Effector memory CD8-positive, alpha-beta T cell (primary cell): Measurements from ENCODE around the gene METTL13.

Source experiments
- ATAC-seq: fragments of 150-1000 bp; cut with Tn5 transposase; replicated peaks from 2 replicates; pipeline ENCODE4 v1.10.0; 2021; ENCODE audit warnings: mild to moderate bottlenecking, moderate library complexity
- DNase-seq, 3 experiments: peaks; one replicate each; pipeline ENCODE4 v3.0.0; 2021
- H3K27ac Mint-ChIP-seq, 2 donors: one replicate each; pipeline ENCODE4 v1.8.0; 2022; ENCODE audit warnings: mild to moderate bottlenecking in 2 of 2, mixed read lengths in 2 of 2, moderate library complexity in 2 of 2
- H3K27me3 Mint-ChIP-seq, 2 donors: one replicate each; pipeline ENCODE4 v1.8.0; 2022; ENCODE audit warnings: mixed read lengths in 2 of 2
- H3K36me3 Mint-ChIP-seq: one replicate; pipeline ENCODE4 v1.8.0; 2022; ENCODE audit warnings: mild to moderate bottlenecking, moderate library complexity, mixed read lengths; ENCODE audit not compliant: insufficient read depth
- H3K4me1 Mint-ChIP-seq, 2 donors: one replicate each; pipeline ENCODE4 v1.8.0; 2022; ENCODE audit warnings: low read depth in 2 of 2, mixed read lengths in 2 of 2
- H3K4me3 Mint-ChIP-seq, 2 donors: one replicate each; pipeline ENCODE4 v1.8.0; 2022; ENCODE audit warnings: mild to moderate bottlenecking in 2 of 2, mixed read lengths in 2 of 2, moderate library complexity in 2 of 2
- H3K9me3 Mint-ChIP-seq, 2 donors: one replicate each; pipeline ENCODE4 v1.8.0; 2022; ENCODE audit warnings: mixed read lengths in 2 of 2

Gene METTL13

GRCh38 chr1:171751221-171751620, 30.2 kb upstream of the METTL13 start:
- H3K27me3 Mint-ChIP-seq, result peaks cover 16 to 27% of the 10 kb centered on the region in 2 donors
- no peak overlapping the region for H3K4me3 Mint-ChIP-seq
- ATAC-seq, result no peak
- no peaks in the 10 kb centered on the region for H3K9me3 Mint-ChIP-seq
- no peaks in the 10 kb centered on the region for H3K4me1 Mint-ChIP-seq
- no peaks in the 10 kb centered on the region for H3K36me3 Mint-ChIP-seq
- H3K27ac Mint-ChIP-seq, result no peak overlapping the region
- no peak for DNase-seq

GRCh38 chr1:171753182-171753581, 28.3 kb upstream of the METTL13 start:
- Mint-ChIP-seq H3K27ac (no peak overlapping the region), H3K4me3 (no peak overlapping the region), H3K36me3 (no peaks in the 10 kb centered on the region), H3K4me1 (no peaks in the 10 kb centered on the region), H3K27me3 (peaks cover 24 to 38% of the 10 kb centered on the region in 2 donors), H3K9me3 (no peaks in the 10 kb centered on the region)
- DNase-seq, result no peak
- no peak for ATAC-seq

- no peak for ATAC-seq
- Mint-ChIP-seq H3K4me3 (no peak overlapping the region), H3K27ac (no peak overlapping the region)
These were observed 27.6 kb upstream of the METTL13 start for GRCh38 chr1:171753685-171754352.

GRCh38 chr1:171754353-171754705, 27.1 kb upstream of the METTL13 start:
- Mint-ChIP-seq H3K27ac (no peak overlapping the region), H3K4me3 (no peak overlapping the region), H3K36me3 (no peaks in the 10 kb centered on the region), H3K4me1 (no peaks in the 10 kb centered on the region), H3K9me3 (no peaks in the 10 kb centered on the region), H3K27me3 (peaks cover 26 to 38% of the 10 kb centered on the region in 2 donors)
- DNase-seq, result no peak
- no peak for ATAC-seq

More at GRCh38 chr1:171753685-171754352, 27.6 kb upstream of the METTL13 start:
- H3K27me3 Mint-ChIP-seq, result peaks cover 26 to 38% of the 10 kb centered on the region in 2 donors
- DNase-seq, result no peak
- no peaks in the 10 kb centered on the region for H3K4me1 Mint-ChIP-seq
- H3K36me3 Mint-ChIP-seq, result no peaks in the 10 kb centered on the region
- no peaks in the 10 kb centered on the region for H3K9me3 Mint-ChIP-seq

- Mint-ChIP-seq H3K9me3 (no peaks in the 10 kb centered on the region), H3K4me1 (no peaks in the 10 kb centered on the region), H3K4me3 (no peak overlapping the region), H3K27me3 (peaks cover 26 to 38% of the 10 kb centered on the region in 2 donors), H3K36me3 (no peaks in the 10 kb centered on the region), H3K27ac (no peak overlapping the region)
- ATAC-seq (no peak), DNase-seq (no peak)
These were observed 26.5 kb upstream of the METTL13 start for GRCh38 chr1:171754971-171755370.

- Mint-ChIP-seq H3K27ac (no peak overlapping the region), H3K36me3 (no peaks in the 10 kb centered on the region), H3K9me3 (no peaks in the 10 kb centered on the region), H3K4me1 (no peaks in the 10 kb centered on the region), H3K27me3 (peaks cover 31 to 38% of the 10 kb centered on the region in 2 donors), H3K4me3 (no peak overlapping the region)
- ATAC-seq, result no peak
- no peak for DNase-seq
These were observed 24.6 kb upstream of the METTL13 start for GRCh38 chr1:171756856-171757255.

- H3K27ac Mint-ChIP-seq, result no peak overlapping the region
- H3K27me3 Mint-ChIP-seq, result peaks cover 37 to 40% of the 10 kb centered on the region in 2 donors
- H3K36me3 Mint-ChIP-seq, result no peaks in the 10 kb centered on the region
- ATAC-seq, result no peak
- DNase-seq, result no peak
- H3K4me3 Mint-ChIP-seq, result no peak overlapping the region
- no peaks in the 10 kb centered on the region for H3K4me1 Mint-ChIP-seq
- no peaks in the 10 kb centered on the region for H3K9me3 Mint-ChIP-seq
These were observed 23.4 kb upstream of the METTL13 start for GRCh38 chr1:171758011-171758410.

- no peaks in the 10 kb centered on the region for H3K9me3 Mint-ChIP-seq
- peaks cover 26 to 44% of the 10 kb centered on the region in 2 donors for H3K27me3 Mint-ChIP-seq
- no peaks in the 10 kb centered on the region for H3K4me1 Mint-ChIP-seq
- DNase-seq (no peak), ATAC-seq (no peak)
- H3K36me3 Mint-ChIP-seq, result no peaks in the 10 kb centered on the region
- H3K4me3 Mint-ChIP-seq, result no peak overlapping the region
- no peak overlapping the region for H3K27ac Mint-ChIP-seq
These were observed 19.3 kb upstream of the METTL13 start for GRCh38 chr1:171762143-171762563.

- H3K27ac Mint-ChIP-seq, result no peak overlapping the region
- no peaks in the 10 kb centered on the region for H3K36me3 Mint-ChIP-seq
- H3K9me3 Mint-ChIP-seq, result no peaks in the 10 kb centered on the region
- ATAC-seq, result no peak
- peaks cover 25 to 40% of the 10 kb centered on the region in 2 donors for H3K27me3 Mint-ChIP-seq
- H3K4me3 Mint-ChIP-seq, result no peak overlapping the region
- no peaks in the 10 kb centered on the region for H3K4me1 Mint-ChIP-seq
- no peak for DNase-seq
These were observed 17.7 kb upstream of the METTL13 start for GRCh38 chr1:171763764-171764163.

GRCh38 chr1:171769171-171769570, 12.3 kb upstream of the METTL13 start:
- Mint-ChIP-seq H3K36me3 (no peaks in the 10 kb centered on the region), H3K4me3 (no peak overlapping the region), H3K9me3 (no peaks in the 10 kb centered on the region), H3K27me3 (peaks cover 32 to 38% of the 10 kb centered on the region in 2 donors), H3K27ac (no peak overlapping the region), H3K4me1 (no peaks in the 10 kb centered on the region)
- ATAC-seq, result no peak
- no peak for DNase-seq

- ATAC-seq (no peak), DNase-seq (no peak)
- H3K9me3 Mint-ChIP-seq, result no peaks in the 10 kb centered on the region
- no peaks in the 10 kb centered on the region for H3K36me3 Mint-ChIP-seq
- peaks cover 32 to 38% of the 10 kb centered on the region in 2 donors for H3K27me3 Mint-ChIP-seq
- no peak overlapping the region for H3K27ac Mint-ChIP-seq
- no peaks in the 10 kb centered on the region for H3K4me1 Mint-ChIP-seq
- H3K4me3 Mint-ChIP-seq, result no peak overlapping the region
These were observed 11.7 kb upstream of the METTL13 start for GRCh38 chr1:171769754-171770153.

- DNase-seq (no peak), ATAC-seq (no peak)
- Mint-ChIP-seq H3K27me3 (peaks cover 22 to 35% of the 10 kb centered on the region in 2 donors), H3K27ac (no peak overlapping the region), H3K9me3 (no peaks in the 10 kb centered on the region), H3K4me3 (no peak overlapping the region), H3K36me3 (no peaks in the 10 kb centered on the region), H3K4me1 (no peaks in the 10 kb centered on the region)
These were observed 9.1 kb upstream of the METTL13 start for GRCh38 chr1:171772312-171772711.

- ATAC-seq (peak; percentile 1), DNase-seq (no peak)
- Mint-ChIP-seq H3K27ac (peak overlapping the region; percentile 96 to 99), H3K9me3 (no peaks in the 10 kb centered on the region), H3K4me3 (peak overlapping the region; percentile 95 to 99), H3K4me1 (peaks cover 31 to 42% of the 10 kb centered on the region in 2 donors), H3K36me3 (peaks cover 13% of the 10 kb centered on the region), H3K27me3 (no peaks in the 10 kb centered on the region)
These were observed 781 bp upstream of the METTL13 start for GRCh38 chr1:171780583-171781175.

GRCh38 chr1:171783816-171784530, 2.5 kb downstream of the METTL13 start:
- Mint-ChIP-seq H3K4me3 (peak overlapping the region; percentile 64 to 99), H3K27ac (peak overlapping the region; percentile 57 to 78), H3K27me3 (no peaks in the 10 kb centered on the region), H3K4me1 (peaks cover 40 to 48% of the 10 kb centered on the region in 2 donors), H3K36me3 (peaks cover 40% of the 10 kb centered on the region), H3K9me3 (no peaks in the 10 kb centered on the region)
- no peak for DNase-seq
- ATAC-seq, result no peak
